ENCODE results near the gene SLC16A10.

The SLC16A10 gene

DNA sequence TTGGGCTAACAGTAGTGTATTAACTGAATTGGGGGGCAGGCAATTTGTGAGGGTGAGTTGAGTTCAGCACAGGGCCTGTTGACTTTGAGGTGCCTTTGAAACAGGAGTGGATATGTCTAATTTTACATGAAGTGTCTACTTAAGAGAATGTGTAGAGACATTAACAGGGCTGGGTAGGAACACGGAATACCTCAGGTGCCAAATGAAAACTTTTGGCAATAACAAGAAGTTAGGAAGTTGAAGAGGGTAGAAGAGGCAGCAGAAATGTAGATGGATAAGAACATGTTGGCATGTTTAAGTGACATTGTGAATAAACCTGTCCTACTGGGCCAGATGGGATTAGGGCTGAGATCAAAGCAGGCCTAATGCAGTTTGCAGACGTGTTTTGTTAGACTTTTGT lies 117.0 kb downstream of the SLC16A10 start:
- TF ChIP-seq JUND (IDR thresholded peaks at IDR 0.05; ENCODE audit: low read depth) = no peak
- no peak for DNase-seq (ENCODE audit: low read depth in 1 of 2, low spot score in 1 of 2)
- in situ Hi-C loops (cut with HindIII; ENCODE audit: low pct_unique_long_range_greater_than_20kb, low sequenced_read_pairs) = no loop called here

DNA sequence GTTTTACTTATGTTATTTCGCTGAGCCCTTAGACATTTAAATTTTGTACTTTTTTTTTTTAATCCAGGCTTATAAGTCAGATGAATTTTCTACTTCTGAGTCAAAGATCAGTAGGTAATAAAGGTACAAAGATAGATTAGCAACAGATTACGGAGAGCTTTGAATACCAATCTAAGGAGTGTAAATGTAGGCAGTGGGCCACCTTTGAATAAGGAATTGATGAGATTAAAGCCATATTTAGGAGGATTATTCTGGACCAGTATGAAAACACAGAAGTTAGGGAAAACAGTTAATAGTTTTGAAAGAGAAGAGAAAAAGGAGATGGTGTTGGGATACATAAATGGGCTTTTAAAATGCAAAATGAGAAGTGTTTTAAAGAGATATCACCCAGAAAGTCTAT lies 117.6 kb downstream of the SLC16A10 start:
- in situ Hi-C loops (cut with HindIII; ENCODE audit: low pct_unique_long_range_greater_than_20kb, low sequenced_read_pairs) = no loop called here
- no peak for TF ChIP-seq JUND (IDR thresholded peaks at IDR 0.05; ENCODE audit: low read depth)
- no peak for DNase-seq (ENCODE audit: low read depth in 1 of 2, low spot score in 1 of 2)

DNA sequence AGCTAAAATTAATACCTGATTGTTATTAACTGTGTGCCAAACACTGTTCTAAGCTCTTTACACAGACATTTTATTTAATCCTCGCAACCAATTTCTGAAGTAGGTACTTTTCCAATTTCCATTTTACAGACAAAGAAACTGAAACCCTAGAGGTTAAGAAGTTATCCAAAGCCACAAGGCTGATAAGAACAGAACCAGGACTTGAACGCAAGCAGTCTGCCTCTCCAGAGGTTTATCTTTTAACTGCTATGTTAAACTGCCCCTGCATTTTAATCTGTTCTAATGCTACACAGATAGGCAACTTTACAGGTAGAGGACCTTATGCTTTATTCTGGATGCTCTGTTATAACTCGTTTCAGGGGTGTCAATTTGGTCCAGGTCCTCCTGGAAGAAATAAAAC lies 118.2 kb downstream of the SLC16A10 start:
- TF ChIP-seq JUND (IDR thresholded peaks at IDR 0.05; ENCODE audit: low read depth) = no peak
- in situ Hi-C loops (cut with HindIII; ENCODE audit: low pct_unique_long_range_greater_than_20kb, low sequenced_read_pairs) = no loop called here
- no peak for DNase-seq (ENCODE audit: low read depth in 1 of 2, low spot score in 1 of 2)

DNA sequence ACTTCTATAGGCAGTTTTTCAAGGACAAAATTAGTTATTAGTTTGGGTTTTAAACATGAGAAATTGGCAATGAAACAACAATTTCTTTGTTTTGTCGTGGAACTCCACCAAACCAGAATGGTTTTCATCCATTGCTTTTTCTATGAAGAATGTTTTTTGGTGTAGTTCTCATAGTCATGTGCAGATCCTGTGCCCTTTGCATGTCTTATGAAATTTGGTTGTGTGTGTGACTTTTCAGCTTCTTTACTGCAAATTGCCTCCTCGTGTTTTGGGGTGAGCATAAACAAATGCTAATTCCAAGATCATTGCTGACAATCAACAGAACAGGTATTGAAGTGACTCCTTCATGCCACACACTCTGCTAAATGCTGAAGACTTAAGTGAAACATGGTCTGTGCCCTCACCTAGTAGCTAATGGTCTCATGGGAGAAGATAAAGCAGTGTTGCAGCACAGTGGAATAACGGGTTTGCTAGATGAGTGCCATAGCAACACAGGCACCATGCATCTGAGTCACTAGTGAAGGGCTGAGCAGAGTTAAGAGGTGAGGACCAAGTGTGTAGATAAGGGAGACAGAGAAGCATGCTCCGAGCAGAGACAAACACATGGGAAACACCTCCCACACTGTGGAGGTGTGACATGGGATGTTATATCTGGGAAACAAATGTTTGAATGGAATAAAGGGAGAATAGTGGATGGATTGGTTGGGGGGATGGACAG lies 120.0 kb downstream of the SLC16A10 start:
- DNase-seq (ENCODE audit: low read depth in 1 of 2, low spot score in 1 of 2) = peak in 1 of 2 experiments; percentile 1
- in situ Hi-C loops (cut with HindIII; ENCODE audit: low pct_unique_long_range_greater_than_20kb, low sequenced_read_pairs) = no loop called here
- no peak for TF ChIP-seq JUND (IDR thresholded peaks at IDR 0.05; ENCODE audit: low read depth)

DNA sequence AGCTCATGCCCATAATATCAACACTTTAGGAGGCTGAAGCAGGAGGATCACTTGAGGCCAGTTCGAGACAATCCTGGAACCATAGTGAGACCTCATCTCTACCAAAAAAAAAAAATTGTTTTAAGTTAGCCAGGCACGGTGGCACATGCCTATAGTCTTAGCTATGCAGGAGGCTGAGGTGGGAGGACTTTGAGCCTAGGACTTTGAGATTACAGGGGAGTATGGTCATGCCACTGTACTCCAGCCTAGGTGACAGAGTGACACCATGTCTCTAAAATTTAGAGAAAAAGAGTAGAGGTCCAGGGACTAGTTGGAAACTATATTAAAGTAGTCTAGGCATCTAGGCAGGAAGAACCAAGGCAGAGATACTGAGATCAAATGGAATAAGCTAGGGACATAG lies 121.6 kb downstream of the SLC16A10 start:
- no peak for DNase-seq (ENCODE audit: low read depth in 1 of 2, low spot score in 1 of 2)
- no peak for TF ChIP-seq JUND (IDR thresholded peaks at IDR 0.05; ENCODE audit: low read depth)
- in situ Hi-C loops (cut with HindIII; ENCODE audit: low pct_unique_long_range_greater_than_20kb, low sequenced_read_pairs) = no loop called here

DNA sequence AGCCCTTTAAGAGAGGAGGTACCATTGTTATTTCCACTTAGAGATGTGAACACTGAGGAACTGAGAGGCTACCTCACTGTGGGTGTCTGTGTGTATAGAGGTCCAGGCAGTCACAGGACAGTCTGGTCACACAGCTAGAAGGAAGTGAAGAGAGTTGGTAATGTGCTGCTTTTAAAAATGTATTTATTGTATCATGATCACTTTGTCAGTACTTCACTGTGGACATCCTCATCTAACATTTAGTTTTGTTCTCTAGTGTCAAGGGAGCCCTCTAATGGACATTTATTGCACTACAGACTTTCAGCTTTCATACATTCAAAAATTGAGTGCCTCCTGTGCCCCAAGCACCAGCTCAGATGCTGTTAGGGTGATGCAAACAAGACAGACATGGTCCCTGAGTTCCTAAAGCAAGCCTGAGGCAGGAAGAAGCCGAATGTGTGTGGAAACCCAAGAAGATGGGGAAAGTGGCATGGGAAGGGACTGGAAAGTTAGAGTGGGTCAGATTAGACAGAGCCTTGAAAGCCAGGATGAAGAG lies 123.0 kb downstream of the SLC16A10 start:
- in situ Hi-C loops (cut with HindIII; ENCODE audit: low pct_unique_long_range_greater_than_20kb, low sequenced_read_pairs) = no loop called here
- TF ChIP-seq JUND (IDR thresholded peaks at IDR 0.05; ENCODE audit: low read depth) = no peak
- DNase-seq (ENCODE audit: low read depth in 1 of 2, low spot score in 1 of 2) = peak; percentile 31 to 69

DNA sequence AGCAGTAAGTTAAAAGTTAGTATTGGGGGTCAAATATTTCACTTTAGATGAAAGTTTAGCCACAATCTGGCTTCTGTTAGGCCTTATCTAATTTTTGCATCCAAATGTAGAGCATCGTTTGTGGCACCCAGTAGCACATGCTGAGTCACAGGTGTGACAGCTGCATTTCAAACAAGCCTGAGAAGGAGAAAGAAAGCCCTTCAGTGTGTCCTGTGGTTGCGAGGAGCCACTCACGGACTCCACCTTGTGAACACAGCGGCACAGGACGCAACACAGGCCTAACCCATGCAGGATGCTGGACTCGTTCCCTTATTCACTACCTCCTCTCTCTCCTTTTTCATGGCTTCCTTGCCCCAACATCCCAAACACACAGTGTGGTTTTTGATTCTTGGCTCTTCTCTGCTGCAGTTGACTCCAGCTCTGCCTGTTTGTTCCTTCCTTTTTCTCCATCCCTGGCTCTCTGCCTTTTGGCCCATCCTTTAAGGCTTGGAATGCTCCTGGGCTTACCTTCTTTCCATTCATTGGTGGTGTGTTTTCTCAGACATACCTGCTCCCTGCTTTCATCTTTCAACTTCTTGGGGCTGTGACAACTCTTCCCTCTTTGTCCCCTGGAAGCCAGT lies 124.2 kb downstream of the SLC16A10 start:
- no peak for DNase-seq (ENCODE audit: low read depth in 1 of 2, low spot score in 1 of 2)
- no peak for TF ChIP-seq JUND (IDR thresholded peaks at IDR 0.05; ENCODE audit: low read depth)
- in situ Hi-C loops (cut with HindIII; ENCODE audit: low pct_unique_long_range_greater_than_20kb, low sequenced_read_pairs) = no loop called here

DNA sequence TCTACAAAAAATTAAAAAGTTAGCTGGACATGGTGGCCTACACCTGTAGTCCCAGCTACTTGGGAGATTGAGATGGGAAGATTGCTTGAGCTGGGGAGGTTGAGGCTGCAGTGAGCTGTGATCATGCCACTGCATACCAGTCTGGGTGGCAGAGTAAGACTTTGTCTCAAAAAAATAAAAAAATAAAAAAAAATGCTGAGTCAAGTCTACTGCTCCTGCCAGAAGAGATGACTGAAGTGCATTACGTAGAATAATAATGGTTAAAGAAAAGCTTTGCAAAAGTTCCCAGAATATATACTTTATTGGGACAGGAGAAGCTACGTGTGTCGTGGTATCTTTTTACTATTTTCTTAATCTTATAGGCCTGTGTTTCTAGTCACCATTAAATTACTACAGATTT lies 125.3 kb downstream of the SLC16A10 start:
- no peak for DNase-seq (ENCODE audit: low read depth in 1 of 2, low spot score in 1 of 2)
- TF ChIP-seq JUND (IDR thresholded peaks at IDR 0.05; ENCODE audit: low read depth) = no peak
- in situ Hi-C loops (cut with HindIII; ENCODE audit: low pct_unique_long_range_greater_than_20kb, low sequenced_read_pairs) = no loop called here

DNA sequence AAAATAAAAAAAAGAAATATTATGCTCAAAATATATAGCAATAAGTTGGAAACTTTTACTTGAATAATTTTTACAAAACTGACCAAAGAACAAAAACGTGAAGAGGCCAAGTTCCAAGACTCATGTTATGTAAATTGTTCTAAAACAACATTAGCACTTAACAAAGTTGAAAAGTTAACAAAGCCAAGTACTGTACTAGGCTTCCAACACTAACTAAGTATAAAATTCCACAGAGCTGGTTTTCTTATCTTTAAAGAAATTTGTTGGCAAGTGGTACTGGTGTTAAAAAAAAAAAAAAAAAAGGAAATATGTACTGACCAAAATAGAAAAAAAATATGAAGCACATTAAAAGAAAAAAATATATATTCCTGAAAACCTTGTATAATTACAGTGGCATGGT lies 127.8 kb downstream of the SLC16A10 start:
- no peak for TF ChIP-seq JUND (IDR thresholded peaks at IDR 0.05; ENCODE audit: low read depth)
- no peak for DNase-seq (ENCODE audit: low read depth in 1 of 2, low spot score in 1 of 2)
- in situ Hi-C loops (cut with HindIII; ENCODE audit: low pct_unique_long_range_greater_than_20kb, low sequenced_read_pairs) = no loop called here

DNA sequence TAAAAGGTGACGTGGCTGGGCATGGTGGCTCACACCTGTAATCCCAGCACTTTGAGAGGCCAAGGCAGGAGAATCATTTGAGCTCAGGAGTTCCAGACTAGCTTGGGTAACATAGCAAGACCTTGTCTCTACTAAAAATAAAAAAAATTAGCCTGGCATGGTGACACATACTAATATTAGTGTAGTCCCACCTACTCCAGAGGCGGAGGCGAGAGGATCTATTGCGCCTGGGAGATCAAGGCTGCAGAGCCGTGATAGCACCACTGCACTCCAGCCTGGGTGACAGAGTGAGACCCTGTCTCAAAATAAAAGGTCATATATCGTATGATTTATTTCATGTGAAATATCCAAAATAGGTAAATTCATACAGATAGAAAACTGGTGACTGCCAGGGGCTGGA lies 132.5 kb downstream of the SLC16A10 start:
- TF ChIP-seq JUND (IDR thresholded peaks at IDR 0.05; ENCODE audit: low read depth) = no peak
- DNase-seq (ENCODE audit: low read depth in 1 of 2, low spot score in 1 of 2) = no peak
- in situ Hi-C loops (cut with HindIII; ENCODE audit: low pct_unique_long_range_greater_than_20kb, low sequenced_read_pairs) = no loop called here

DNA sequence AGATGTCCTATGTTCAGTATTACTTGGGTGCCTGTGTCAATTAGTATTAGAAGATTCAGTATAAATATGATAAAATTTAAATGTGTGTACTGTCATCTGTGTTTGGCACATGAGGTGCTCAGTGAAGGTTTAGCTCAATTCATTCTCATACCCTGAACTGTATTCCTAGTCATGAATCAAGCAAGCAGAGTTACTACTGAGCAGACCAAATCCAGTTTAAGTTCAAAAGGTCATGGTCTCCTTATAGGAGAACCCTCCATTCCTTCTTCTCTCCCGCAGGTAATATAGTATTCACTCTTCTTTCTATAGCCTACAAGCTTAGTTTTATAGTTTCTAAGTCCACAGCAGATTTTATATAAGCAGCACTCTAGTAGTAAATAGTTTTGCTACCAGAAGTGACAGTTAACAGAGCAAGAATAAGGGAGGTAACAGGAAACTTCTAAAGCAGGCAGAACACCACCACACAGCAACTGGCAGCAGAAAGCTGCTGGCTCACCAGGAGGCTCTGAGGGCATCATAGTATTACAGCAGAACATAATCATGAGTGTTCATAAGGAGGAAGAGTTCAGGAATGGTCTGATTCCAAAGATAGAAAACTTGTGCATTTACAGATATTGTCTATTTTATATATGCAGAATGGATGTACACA lies 133.2 kb downstream of the SLC16A10 start:
- in situ Hi-C loops (cut with HindIII; ENCODE audit: low pct_unique_long_range_greater_than_20kb, low sequenced_read_pairs) = no loop called here
- DNase-seq (ENCODE audit: low read depth in 1 of 2, low spot score in 1 of 2) = no peak

DNA sequence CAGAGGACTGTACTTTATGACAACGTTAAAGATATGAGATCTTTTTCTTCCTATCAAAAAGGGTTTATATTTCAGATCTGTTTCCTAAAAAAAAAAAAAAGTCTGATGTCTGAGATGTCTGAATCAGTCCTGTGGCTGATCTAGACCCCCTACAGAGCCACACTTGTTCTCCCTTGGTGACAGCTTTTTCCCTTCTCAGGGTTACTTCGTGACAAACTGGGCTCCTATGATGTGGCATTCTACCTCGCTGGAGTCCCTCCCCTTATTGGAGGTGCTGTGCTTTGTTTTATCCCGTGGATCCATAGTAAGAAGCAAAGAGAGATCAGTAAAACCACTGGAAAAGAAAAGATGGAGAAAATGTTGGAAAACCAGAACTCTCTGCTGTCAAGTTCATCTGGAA lies 134.5 kb downstream of the SLC16A10 start:
- no peak for DNase-seq (ENCODE audit: low read depth in 1 of 2, low spot score in 1 of 2)
- no peak for TF ChIP-seq JUND (IDR thresholded peaks at IDR 0.05; ENCODE audit: low read depth)
- in situ Hi-C loops (cut with HindIII; ENCODE audit: low pct_unique_long_range_greater_than_20kb, low sequenced_read_pairs) = no loop called here

More for the DNA sequence above, 133.2 kb downstream of the SLC16A10 start:
- no peak for TF ChIP-seq JUND (IDR thresholded peaks at IDR 0.05; ENCODE audit: low read depth)

DNA sequence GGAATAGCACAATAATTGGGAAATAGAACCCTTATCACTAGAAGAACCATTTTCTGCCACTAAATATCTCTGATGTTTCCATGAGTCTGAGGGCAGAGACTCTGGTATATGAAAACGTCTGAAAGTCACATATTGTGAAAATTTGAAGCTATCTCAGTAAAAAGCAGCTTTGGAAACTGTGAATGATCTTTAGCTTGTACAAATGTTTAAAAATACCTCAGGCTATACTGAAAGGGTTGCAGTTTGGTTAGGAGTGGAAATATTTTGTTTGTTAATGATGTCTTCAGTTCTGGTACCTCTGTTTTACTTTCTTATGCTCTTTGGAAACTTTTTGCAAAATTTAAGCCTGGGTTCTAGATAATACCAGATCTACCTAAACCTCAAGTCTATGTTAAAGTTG lies 135.0 kb downstream of the SLC16A10 start:
- no peak for TF ChIP-seq JUND (IDR thresholded peaks at IDR 0.05; ENCODE audit: low read depth)
- in situ Hi-C loops (cut with HindIII; ENCODE audit: low pct_unique_long_range_greater_than_20kb, low sequenced_read_pairs) = no loop called here
- DNase-seq (ENCODE audit: low read depth in 1 of 2, low spot score in 1 of 2) = no peak
